Transverse colon (tissue), 3 donors: ENCODE data around the gene MBD5.

Experiments used
- CTCF ChIP-seq, 5 experiments: fragments of 200-600 bp in 3 of 5; fragments of 450-650 bp in 2 of 5; sonication (generic) in 3 of 5; IDR thresholded peaks; 1 replicate in 2 of 5; 2 replicates in 3 of 5; pipeline ENCODE4 v1.5.1; 2016 to 2017; ENCODE audit warnings: antibody characterized with exemption in 5 of 5, inconsistent platforms in 3 of 5, mild to moderate bottlenecking in 2 of 5, moderate library complexity in 1 of 5
- POLR2A ChIP-seq: fragments of 450-650 bp; IDR thresholded peaks from one replicate; pipeline ENCODE4 v1.6.1; 2016; ENCODE audit warnings: antibody characterized with exemption, mild to moderate bottlenecking, moderate library complexity

- TF ChIP-seq CTCF (IDR thresholded peaks at IDR 0.05) = no peak
- TF ChIP-seq POLR2A = no peak
Observed at GRCh38 chr2:147980940-147981528, 39.9 kb upstream of the MBD5 start.
